Measurements from ENCODE around the gene HP. TPM values are rescaled to one million over a fixed set of nuclear protein-coding genes. Genes with fewer than 3 reads are reported as not detected.
A peak's percentile ranks its signal among the peaks of the same experiment; 100 is the strongest.

The HP gene
- polyA plus RNA-seq, 5 donors = 0.42 to 1.5 (median 1.1) TPM

DNA sequence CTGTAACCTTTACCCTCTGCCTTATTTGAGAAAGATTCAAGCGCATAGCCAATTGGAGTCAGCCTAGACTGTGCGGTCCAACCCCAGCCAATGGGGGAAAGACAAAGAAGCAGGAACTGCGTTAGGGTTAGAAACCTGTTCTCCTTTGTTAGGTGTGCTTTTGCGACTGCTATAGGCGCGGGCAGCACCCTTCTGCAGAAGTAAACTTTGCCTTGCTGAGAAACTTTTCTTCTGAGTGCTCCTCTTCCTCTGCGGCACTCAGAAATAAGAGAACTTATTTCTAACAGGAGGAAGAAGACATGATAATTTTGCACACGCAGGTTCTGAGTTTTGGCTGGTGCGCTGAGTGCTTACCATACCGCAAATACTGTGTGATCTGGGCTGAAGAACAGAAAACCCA lies 30.1 kb downstream of the HP start:
- DNase-seq = no peak

DNA sequence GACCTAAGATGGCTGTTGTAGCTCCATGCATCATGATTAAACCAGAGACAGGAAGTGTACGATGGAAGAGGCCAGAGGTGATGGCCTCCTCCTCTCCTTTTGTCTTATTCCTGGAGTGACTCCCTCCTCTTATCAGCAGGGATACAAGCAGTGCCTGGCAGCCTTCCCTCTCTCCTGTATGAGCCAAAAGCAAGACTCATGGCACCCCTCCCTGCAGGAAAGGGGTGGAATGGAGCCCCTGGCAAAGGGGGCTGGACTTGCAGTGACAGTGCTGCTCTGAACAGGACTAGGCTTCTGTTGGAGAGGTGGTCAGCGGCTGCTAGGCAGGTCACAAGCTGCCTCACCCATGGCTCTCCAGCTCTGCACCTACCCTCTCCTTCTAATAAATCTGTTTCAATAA lies 30.7 kb downstream of the HP start:
- no peak for DNase-seq

GRCh38 chr16:72091217-72091616 lies 36.9 kb downstream of the HP start:
- DNase-seq = no peak

GRCh38 chr16:72092832-72093447 lies 38.6 kb downstream of the HP start:
- peak in 1 of 2 donors; percentile 5 for DNase-seq

DNA sequence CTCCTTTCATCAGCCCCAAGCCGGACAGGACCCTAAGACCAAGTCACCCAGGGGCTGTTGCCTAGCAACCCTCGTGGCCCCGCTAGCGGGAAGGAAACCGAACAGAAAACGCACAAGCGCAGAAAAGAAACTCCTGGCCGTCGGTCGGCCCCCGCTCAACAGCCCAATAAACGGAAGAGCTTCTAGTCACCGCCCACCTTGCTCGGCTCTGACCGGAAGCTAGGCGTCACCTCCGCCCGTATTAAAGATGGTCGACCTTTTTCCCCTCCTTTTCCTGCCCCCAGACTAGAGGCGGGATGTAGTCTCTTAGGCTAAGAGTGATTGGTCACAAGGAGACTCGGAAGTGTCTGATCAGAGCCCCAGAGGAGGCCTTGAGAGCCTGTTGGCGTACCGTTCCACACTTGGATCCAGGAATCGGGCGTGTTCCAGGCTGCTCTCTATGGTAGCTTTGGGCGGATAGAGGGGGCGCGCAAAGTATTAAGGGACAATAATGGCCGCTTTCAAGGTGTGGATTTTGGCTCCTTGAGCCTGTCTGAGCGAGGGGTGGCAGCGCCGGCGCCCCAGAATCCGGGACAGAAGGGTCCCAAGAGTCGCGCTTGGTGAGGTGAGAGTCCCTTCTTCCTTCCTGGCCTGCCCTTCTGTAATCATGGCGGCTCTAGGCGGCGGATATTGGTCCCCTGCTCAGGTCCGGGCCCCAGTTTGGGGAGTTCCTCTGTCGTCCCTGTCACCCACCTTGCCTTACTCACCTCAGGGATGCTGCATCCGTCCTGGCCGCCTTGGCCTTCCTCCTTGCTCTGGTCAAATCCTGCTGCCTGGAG lies 39.4 kb downstream of the HP start, which contains the start of the genes DHX38 and TXNL4B:
DHX38 (plus strand) TSS at position 400 of the 818 bp plus-strand sequence. CDS start 2,311 bp downstream, outside the sequence.
TXNL4B (minus strand) TSS at position 173 of the 818 bp plus-strand sequence. CDS start 2,871 bp downstream, outside the sequence.
- DNase-seq = peak; percentile 97 to 99

DNA sequence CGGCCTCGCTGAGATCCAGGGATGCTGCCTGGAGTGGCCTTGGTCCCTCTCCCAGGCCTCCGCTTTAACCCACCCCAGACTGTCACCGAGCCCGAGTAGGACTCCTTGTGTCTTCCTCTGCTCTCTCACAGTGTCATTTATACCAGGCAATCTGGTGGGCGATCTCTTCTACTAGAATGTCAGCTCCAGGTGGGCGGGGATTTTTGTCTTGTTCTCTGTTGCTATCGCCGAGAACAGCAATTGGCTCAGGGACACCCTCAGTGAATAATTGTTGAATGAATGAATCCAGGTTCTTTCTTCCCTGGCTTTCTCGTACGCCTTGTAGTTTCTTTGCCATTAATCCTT lies 39.9 kb downstream of the HP start:
- DNase-seq = no peak

GRCh38 chr16:72098936-72099335 lies 44.6 kb downstream of the HP start:
- no peak for DNase-seq

- peak; percentile 4 to 18 for DNase-seq
These were observed 45.1 kb downstream of the HP start for GRCh38 chr16:72099377-72099818.

- DNase-seq = no peak
These were observed 46.9 kb downstream of the HP start for GRCh38 chr16:72101195-72101594.

GRCh38 chr16:72104905-72105304 lies 50.6 kb downstream of the HP start:
- DNase-seq = no peak

DNA sequence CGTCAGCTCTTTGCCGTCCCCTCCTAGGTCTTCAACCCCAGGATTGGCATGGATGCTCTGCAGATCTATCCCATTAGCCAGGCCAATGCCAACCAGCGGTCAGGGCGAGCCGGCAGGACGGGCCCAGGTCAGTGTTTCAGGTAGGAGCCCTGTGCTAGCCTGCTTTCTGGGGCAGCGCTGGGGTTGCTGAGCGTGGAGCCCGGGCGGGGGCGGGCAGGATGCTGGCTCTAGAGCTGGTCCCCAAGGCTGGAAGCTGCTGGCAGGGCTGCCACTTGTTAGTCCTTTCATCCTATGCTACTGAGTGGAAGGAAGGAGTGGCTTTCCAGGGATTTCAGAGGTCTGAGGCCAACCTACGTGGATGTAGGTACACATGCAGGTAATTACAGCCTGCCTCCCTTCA lies 51.7 kb downstream of the HP start:
- DNase-seq = no peak

GRCh38 chr16:72107371-72107770 lies 53.1 kb downstream of the HP start:
- DNase-seq = no peak

GRCh38 chr16:72108353-72109102 lies 54.2 kb downstream of the HP start:
- no peak for DNase-seq

DNA sequence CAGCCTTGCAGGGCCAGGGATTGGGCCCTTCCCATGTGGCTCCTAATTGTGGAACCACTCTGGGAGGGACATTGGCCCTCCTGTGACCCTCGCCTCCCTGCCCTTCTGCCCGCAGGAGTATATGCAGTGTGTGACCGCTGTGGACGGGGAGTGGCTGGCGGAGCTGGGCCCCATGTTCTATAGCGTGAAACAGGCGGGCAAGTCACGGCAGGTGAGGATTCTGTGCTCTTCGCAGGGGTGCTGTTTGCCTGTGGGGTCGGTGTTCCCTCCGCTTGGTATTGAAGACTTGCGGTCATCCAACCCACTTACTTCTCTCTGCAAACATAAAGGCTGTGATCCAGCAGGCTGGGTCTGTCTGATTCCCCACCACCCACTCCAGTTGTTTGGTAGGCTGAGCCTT lies 55.0 kb downstream of the HP start:
- no peak for DNase-seq

DNA sequence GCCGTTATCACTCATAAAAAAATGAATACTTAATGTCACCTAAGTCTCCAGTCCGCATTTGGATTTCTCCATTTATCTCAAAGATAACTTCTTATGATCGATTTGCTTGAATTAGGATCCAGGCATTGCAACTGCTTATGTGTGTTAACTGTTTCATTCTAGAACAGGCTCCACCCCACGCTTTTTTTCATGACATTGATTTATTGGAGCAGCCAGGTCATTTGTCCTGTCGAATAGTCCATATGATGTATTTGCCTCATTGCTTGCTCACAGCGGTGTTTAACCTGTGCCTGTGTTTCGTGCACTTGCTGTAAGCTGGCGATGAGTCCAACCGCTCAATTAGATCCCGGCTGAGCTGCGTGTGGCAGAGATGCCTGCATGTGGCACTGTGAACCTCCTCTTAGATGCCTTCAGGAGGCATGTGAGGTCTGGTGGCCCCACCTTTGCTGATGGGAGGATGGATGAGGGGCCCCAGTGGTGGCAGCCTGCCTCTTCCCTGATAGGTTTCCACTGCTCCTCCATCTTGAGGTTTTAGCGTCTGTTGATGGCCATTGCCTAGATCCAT lies 55.7 kb downstream of the HP start:
- DNase-seq = no peak

Other genes starting within 250 kb of the HP start
- gene AP1G1, start 245.7 kb upstream of the HP start, polyA plus RNA-seq (ENCODE audit: insufficient read depth in 1 of 5, insufficient read length in 5 of 5, low replicate concordance in 1 of 5) = 10 to 100 TPM; 54.7 to 82.0 (median 70.4) TPM
- gene ATXN1L, start 208.5 kb upstream of the HP start, polyA plus RNA-seq (ENCODE audit: insufficient read depth in 1 of 5, insufficient read length in 5 of 5, low replicate concordance in 1 of 5) = 10 to 100 TPM; 25.2 to 31.8 (median 29.0) TPM
- 10 to 100 TPM; 19.4 to 23.4 (median 21.7) TPM for gene ZNF821, start 170.3 kb upstream of the HP start, polyA plus RNA-seq (ENCODE audit: insufficient read depth in 1 of 5, insufficient read length in 5 of 5, low replicate concordance in 1 of 5)
- 100 to 1,000 TPM; 275 to 371 (median 314) TPM for gene IST1, start 159.0 kb upstream of the HP start, polyA plus RNA-seq (ENCODE audit: insufficient read depth in 1 of 5, insufficient read length in 5 of 5, low replicate concordance in 1 of 5)
- under 1 TPM; 0.09 to 0.25 (median 0.15) TPM for gene PKD1L3, start 54.1 kb upstream of the HP start, polyA plus RNA-seq (ENCODE audit: insufficient read depth in 1 of 5, insufficient read length in 5 of 5, low replicate concordance in 1 of 5)
- gene DHODH, start 45.8 kb upstream of the HP start, polyA plus RNA-seq (ENCODE audit: insufficient read depth in 1 of 5, insufficient read length in 5 of 5, low replicate concordance in 1 of 5) = 10 to 100 TPM; 15.4 to 21.3 (median 17.4) TPM
- gene HPR, start 8.7 kb downstream of the HP start, polyA plus RNA-seq (ENCODE audit: insufficient read depth in 1 of 5, insufficient read length in 5 of 5, low replicate concordance in 1 of 5) = under 1 TPM in 4 of 5 donors, not detected in 1; 0.13 to 0.99 (median 0.18) TPM
- 10 to 100 TPM; 14.0 to 22.7 (median 22.2) TPM for gene TXNL4B, start 39.1 kb downstream of the HP start, polyA plus RNA-seq (ENCODE audit: insufficient read depth in 1 of 5, insufficient read length in 5 of 5, low replicate concordance in 1 of 5)
- gene DHX38, start 39.3 kb downstream of the HP start, polyA plus RNA-seq (ENCODE audit: insufficient read depth in 1 of 5, insufficient read length in 5 of 5, low replicate concordance in 1 of 5) = 10 to 100 TPM; 61.7 to 78.0 (median 75.5) TPM
- gene PMFBP1, start 117.7 kb downstream of the HP start, polyA plus RNA-seq (ENCODE audit: insufficient read depth in 1 of 5, insufficient read length in 5 of 5, low replicate concordance in 1 of 5) = 1 to 10 TPM; 2.9 to 5.8 (median 3.4) TPM